ENCODE data around the gene LEFTY1. TPM values are rescaled to one million over a fixed set of nuclear protein-coding genes. Genes with fewer than 3 reads are reported as not detected.
A peak's percentile ranks its signal among the peaks of the same experiment; 100 is the strongest.

The LEFTY1 gene
- total and polyA plus RNA-seq, 9 of the 15 experiments (the other 6 are each of a cell fraction or from before 2014, with no cell fraction given): 0.07 to 0.24 (median 0.17) TPM; not detected in 5

GRCh38 chr1:225881081-225881958 lies 7.6 kb downstream of the LEFTY1 start (continued):
- TF ChIP-seq MGA (IDR thresholded peaks at IDR 0.05): peak; percentile 34; the same call in 1 of the 2 replicates
- TF ChIP-seq TCF3 (CRISPR knock-in tag; IDR thresholded peaks at IDR 0.05): 0 out of 2 replicates have a peak, but pooled peaks have one; percentile 16
- TF ChIP-seq ZFP30 (CRISPR knock-in tag; IDR thresholded peaks at IDR 0.05; ENCODE audit: borderline replicate concordance): no peak
- no peak for TF ChIP-seq ZFX (CRISPR knock-in tag; IDR thresholded peaks at IDR 0.05)
- no peak for TF ChIP-seq MTA1 (IDR thresholded peaks at IDR 0.05; ENCODE audit: borderline replicate concordance)
- no peak for TF ChIP-seq CREBBP (IDR thresholded peaks at IDR 0.05; ENCODE audit: low read depth, low read length)
- TF ChIP-seq GABPB1 (CRISPR knock-in tag; IDR thresholded peaks at IDR 0.05): peak; percentile 8; the same call in 1 of the 2 replicates
- no peak for TF ChIP-seq CBX8 (IDR thresholded peaks at IDR 0.05; ENCODE audit: borderline replicate concordance, extremely low read depth, low read depth, low read length, poor library complexity, severe bottlenecking)
- TF ChIP-seq KDM1A (IDR thresholded peaks at IDR 0.05): peak in 1 of 2 experiments; percentile 20; a peak in 1 of 4 replicates
- peak in 1 of 3 experiments; percentile 69; a peak in 1 of 6 replicates for TF ChIP-seq ZBTB11 (CRISPR knock-in tag; IDR thresholded peaks at IDR 0.05)

Data from K562 (cell line).